ENCODE measurements around the gene TRIM54. TPM values are rescaled to one million over a fixed set of nuclear protein-coding genes. Genes with fewer than 3 reads are reported as not detected.
"Not testable (repeated sequence)": the region's sequence is repeated elsewhere in the genome, so short reads cannot be mapped to it uniquely, and the experiment has no call there.

TRIM54 gene
- total RNA-seq, 1 experiment from 2014 or later: 2.0 TPM

- Histone ChIP-seq H3K9me3 (ENCODE audit: control insufficient read depth in 1 of 2, insufficient read depth in 1 of 2, low read depth in 1 of 2, low read length in 2 of 2) (no peaks in the 10 kb centered on the region), H3K9me2 (ENCODE audit: insufficient read depth) (no peaks in the 10 kb centered on the region), H4K20me1 (ENCODE audit: insufficient read depth) (no peaks in the 10 kb centered on the region), H3K9ac (ENCODE audit: low read length) (no peak overlapping the region), H2AFZ (ENCODE audit: low read depth, low read length, poor library complexity, severe bottlenecking) (no peak overlapping the region), H3K27ac (ENCODE audit: low read depth, low read length) (no peak overlapping the region), H3K4me1 (ENCODE audit: control insufficient read depth in 1 of 2, insufficient read depth in 2 of 2, low read length in 2 of 2) (peaks cover 10 to 20% of the 10 kb centered on the region in 2 experiments), H3K27me3 (ENCODE audit: insufficient read depth, low read length) (no peaks in the 10 kb centered on the region), H3K36me3 (ENCODE audit: control insufficient read depth in 1 of 2, insufficient read depth in 2 of 2, low read length in 2 of 2) (no peaks in the 10 kb centered on the region), H3K79me2 (ENCODE audit: insufficient read depth, low read length) (peaks cover 92% of the 10 kb centered on the region), H3K4me2 (ENCODE audit: low read length) (no peak overlapping the region), H3K4me3 (replicated peaks in 1 of 2; ENCODE audit: low read depth in 1 of 2, low read length in 2 of 2) (no peak overlapping the region)
- ChIA-PET CTCF (no interaction called here), RAD21 (ENCODE audit: low non-redundant PET in 1 of 2, low total read pairs in 2 of 2, uncharacterized antibody in 2 of 2, unreplicated experiment in 2 of 2) (no interaction called here), POLR2A (interaction anchor here (0.8 kb wide), 1 partner anchor 16 kb away, joined by 3 read pairs; no protein-coding TSS in a partner anchor)
- intact Hi-C loops (cut with micrococcal nuclease): no loop called here
- no TSS peak for BruUV-seq (replicated peaks)
- TF ChIP-seq EZH2phosphoT487 (IDR thresholded peaks at IDR 0.05; ENCODE audit: borderline replicate concordance): no peak
- no peak for TF ChIP-seq FOSL1 (IDR thresholded peaks at IDR 0.05; ENCODE audit: low read depth)
- TF ChIP-seq ZFX (IDR thresholded peaks at IDR 0.05): no peak
- no peak for TF ChIP-seq POLR2A (IDR thresholded peaks at IDR 0.05; ENCODE audit: borderline replicate concordance, extremely low read depth, insufficient read depth, insufficient read length)
- no peak for TF ChIP-seq SRF (IDR thresholded peaks at IDR 0.05; ENCODE audit: low read depth)
- TF ChIP-seq CEBPB (IDR thresholded peaks at IDR 0.05; ENCODE audit: low read depth): no peak
- no peak for TF ChIP-seq ELF1 (IDR thresholded peaks at IDR 0.05; ENCODE audit: borderline replicate concordance, low read depth)
- no peak for TF ChIP-seq TCF7L2 (IDR thresholded peaks at IDR 0.05; ENCODE audit: borderline replicate concordance, extremely low read depth, insufficient read depth, insufficient read length)
- DNase-seq (ENCODE audit: low read depth, low spot score) (no peak), ATAC-seq (no peak)
Observed at GRCh38 chr2:27351802-27352598, 69.8 kb downstream of the TRIM54 start.

GRCh38 chr2:27353386-27353761 is 71.1 kb downstream of the TRIM54 start:
- H3K36me3 ChIP-seq (ENCODE audit: control insufficient read depth in 1 of 2, insufficient read depth in 2 of 2, low read length in 2 of 2); H4K20me1 ChIP-seq (ENCODE audit: insufficient read depth); H3K27me3 ChIP-seq (ENCODE audit: insufficient read depth, low read length); H3K4me2 ChIP-seq (ENCODE audit: low read length); intact Hi-C loops (cut with micrococcal nuclease); POLR2A ChIA-PET; H2AFZ ChIP-seq (ENCODE audit: low read depth, low read length, poor library complexity, severe bottlenecking); CTCF ChIA-PET; H3K27ac ChIP-seq (ENCODE audit: low read depth, low read length); ATAC-seq; H3K9ac ChIP-seq (ENCODE audit: low read length); H3K9me3 ChIP-seq (ENCODE audit: control insufficient read depth in 1 of 2, insufficient read depth in 1 of 2, low read depth in 1 of 2, low read length in 2 of 2); BruUV-seq (replicated peaks); RAD21 ChIA-PET (ENCODE audit: low non-redundant PET in 1 of 2, low total read pairs in 2 of 2, uncharacterized antibody in 2 of 2, unreplicated experiment in 2 of 2); DNase-seq (ENCODE audit: low read depth, low spot score); H3K9me2 ChIP-seq (ENCODE audit: insufficient read depth); H3K4me3 ChIP-seq (replicated peaks in 1 of 2; ENCODE audit: low read depth in 1 of 2, low read length in 2 of 2): not testable (repeated sequence)
- Histone ChIP-seq H3K4me1 (ENCODE audit: control insufficient read depth in 1 of 2, insufficient read depth in 2 of 2, low read length in 2 of 2) (peaks cover 11 to 27% of the 10 kb centered on the region in 2 experiments), H3K79me2 (ENCODE audit: insufficient read depth, low read length) (peaks cover 92% of the 10 kb centered on the region)

Measured in HCT116 (cell line).